HG02885 (cell line): Measurements from ENCODE around the gene LRP2BP.
A peak's percentile ranks its signal among the peaks of the same experiment; 100 is the strongest.
"Not testable (repeated sequence)": the region's sequence is repeated elsewhere in the genome, so short reads cannot be mapped to it uniquely, and the experiment has no call there.

ENCODE experiments used
- ATAC-seq: cut with Tn5 transposase; IDR thresholded peaks from one replicate; pipeline ENCODE4 v1.9.1; 2021; ENCODE audit warnings: mild to moderate bottlenecking; ENCODE audit not compliant: unreplicated experiment, poor library complexity

Gene LRP2BP

GRCh38 chr4:185332575-185333464, 62.9 kb downstream of the LRP2BP start:
- ATAC-seq: peak; percentile 82

- peak; percentile 35 for ATAC-seq
These were observed 65.7 kb downstream of the LRP2BP start for GRCh38 chr4:185329879-185330510.

- no peak for ATAC-seq
These were observed 67.1 kb downstream of the LRP2BP start for GRCh38 chr4:185328586-185328985.

GRCh38 chr4:185325721-185326120, 70.0 kb downstream of the LRP2BP start:
- not testable (repeated sequence) for ATAC-seq

- ATAC-seq: not testable (repeated sequence)
These were observed 71.4 kb downstream of the LRP2BP start for GRCh38 chr4:185324361-185324760.

- no peak for ATAC-seq
These were observed 72.1 kb downstream of the LRP2BP start for GRCh38 chr4:185323606-185324005.

- no peak for ATAC-seq
These were observed 72.9 kb downstream of the LRP2BP start for GRCh38 chr4:185322803-185323202.

GRCh38 chr4:185318679-185319078, 77.0 kb downstream of the LRP2BP start:
- ATAC-seq: no peak

- no peak for ATAC-seq
These were observed 77.8 kb downstream of the LRP2BP start for GRCh38 chr4:185317880-185318279.

- ATAC-seq: not testable (repeated sequence)
These were observed 78.3 kb downstream of the LRP2BP start for GRCh38 chr4:185317462-185317861.
